Measurements from ENCODE around the gene PAK3. TPM values are rescaled to one million over a fixed set of nuclear protein-coding genes. Genes with fewer than 3 reads are reported as not detected.

Gene PAK3
- total and polyA plus RNA-seq, 9 of the 15 experiments (the other 6 are each of a cell fraction or from before 2014, with no cell fraction given) = not detected

DNA sequence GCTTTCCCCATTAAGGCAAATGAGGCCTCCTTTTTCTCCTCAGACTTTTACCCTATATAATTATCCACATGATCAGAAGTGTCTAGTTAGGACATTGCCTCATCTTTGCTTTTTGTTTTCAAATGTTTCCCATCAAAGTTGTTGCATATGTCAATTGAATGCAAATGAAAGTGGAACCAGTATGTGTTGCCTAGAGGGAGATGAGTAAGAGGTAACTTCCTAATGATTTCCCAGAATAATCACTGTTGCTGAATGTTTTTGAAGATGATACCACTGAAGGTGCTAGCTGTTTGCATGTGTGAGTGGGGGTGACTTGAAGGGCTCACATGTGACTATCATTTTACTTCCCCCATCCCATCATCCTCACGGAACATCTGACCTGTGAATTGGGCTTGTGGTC, 33.9 kb downstream of the PAK3 start:
- in situ Hi-C loops (cut with MboI) = no loop called here
- no peak overlapping the region for H3K9ac ChIP-seq (ENCODE audit: insufficient read depth in 1 of 2, low read depth in 2 of 2, low read length in 2 of 2)
- no peak overlapping the region for H3K27ac ChIP-seq (ENCODE audit: extremely low read depth, low read depth, low read length)
- no peaks in the 10 kb centered on the region for H3K9me3 ChIP-seq (replicated peaks; ENCODE audit: control insufficient read depth, insufficient read depth, low read depth, low read length)
- intact Hi-C loops (cut with micrococcal nuclease) = no loop called here
- H3K4me2 ChIP-seq (ENCODE audit: insufficient read depth, low read length) = no peak overlapping the region
- DNase-seq (ENCODE audit: extremely low read depth in 1 of 4, low spot score in 3 of 4) (no peak), FAIRE-seq (no peak), ATAC-seq (no peak)
- H3K4me3 ChIP-seq = no peak overlapping the region
- CTCF ChIA-PET (ENCODE audit: low intra/inter-chr PET ratio) = no interaction called here
- H3K4me1 ChIP-seq (replicated peaks in 1 of 2; ENCODE audit: control insufficient read depth in 2 of 2, insufficient read depth in 2 of 2, low read length in 2 of 2) = no peaks in the 10 kb centered on the region
- no peaks in the 10 kb centered on the region for H3K27me3 ChIP-seq (ENCODE audit: control insufficient read depth in 2 of 2, insufficient read depth in 2 of 2, low read length in 2 of 2)
- POLR2A ChIA-PET = no interaction called here
- no TSS peak for BruUV-seq (replicated peaks)
- WGBS (ENCODE audit: insufficient coverage, low coverage, missing lambda C conversion rate) = no CpG with 5 or more reads among the region's 1 CpG
- H4K20me1 ChIP-seq (replicated peaks; ENCODE audit: control insufficient read depth, insufficient read depth, low read length) = no peaks in the 10 kb centered on the region
- no peaks in the 10 kb centered on the region for H3K79me2 ChIP-seq (ENCODE audit: control insufficient read depth, insufficient read depth, low read length)
- H3K36me3 ChIP-seq (ENCODE audit: control insufficient read depth, insufficient read depth, low read length) = no peaks in the 10 kb centered on the region
- H3K9me1 ChIP-seq (ENCODE audit: control insufficient read depth, insufficient read depth, low read length) = no peaks in the 10 kb centered on the region
- no peak overlapping the region for H2AFZ ChIP-seq (ENCODE audit: low read depth, low read length)
- TF ChIP-seq KDM5B (IDR thresholded peaks at IDR 0.05; ENCODE audit: insufficient replicate concordance, low read depth, low read length) (no peak), SPI1 (IDR thresholded peaks at IDR 0.05; ENCODE audit: borderline replicate concordance, low read depth, low read length) (no peak), OTX1 (CRISPR knock-in tag; IDR thresholded peaks at IDR 0.05) (no peak), BRCA1 (IDR thresholded peaks at IDR 0.05) (no peak), BRCA1 (CRISPR knock-in tag; IDR thresholded peaks at IDR 0.05) (no peak), LEF1 (IDR thresholded peaks at IDR 0.05) (no peak), SAFB (IDR thresholded peaks at IDR 0.05; ENCODE audit: borderline replicate concordance, low read depth, low read length) (no peak), PHF8 (IDR thresholded peaks at IDR 0.05; ENCODE audit: borderline replicate concordance, low read length) (no peak), MTA3 (IDR thresholded peaks at IDR 0.05; ENCODE audit: borderline replicate concordance) (no peak), ZNF77 (CRISPR knock-in tag; IDR thresholded peaks at IDR 0.05) (no peak), ELK1 (CRISPR knock-in tag; IDR thresholded peaks at IDR 0.05) (no peak), STAG1 (CRISPR knock-in tag; IDR thresholded peaks at IDR 0.05; ENCODE audit: borderline replicate concordance) (no peak), ZC3H8 (IDR thresholded peaks at IDR 0.05) (no peak), CTCFL (IDR thresholded peaks at IDR 0.05; ENCODE audit: borderline replicate concordance, insufficient read depth, low read depth, low read length, poor library complexity, severe bottlenecking) (no peak), ZNF518B (CRISPR knock-in tag; IDR thresholded peaks at IDR 0.05) (no peak)
